Measurements from ENCODE around the gene CLMP.

DNA sequence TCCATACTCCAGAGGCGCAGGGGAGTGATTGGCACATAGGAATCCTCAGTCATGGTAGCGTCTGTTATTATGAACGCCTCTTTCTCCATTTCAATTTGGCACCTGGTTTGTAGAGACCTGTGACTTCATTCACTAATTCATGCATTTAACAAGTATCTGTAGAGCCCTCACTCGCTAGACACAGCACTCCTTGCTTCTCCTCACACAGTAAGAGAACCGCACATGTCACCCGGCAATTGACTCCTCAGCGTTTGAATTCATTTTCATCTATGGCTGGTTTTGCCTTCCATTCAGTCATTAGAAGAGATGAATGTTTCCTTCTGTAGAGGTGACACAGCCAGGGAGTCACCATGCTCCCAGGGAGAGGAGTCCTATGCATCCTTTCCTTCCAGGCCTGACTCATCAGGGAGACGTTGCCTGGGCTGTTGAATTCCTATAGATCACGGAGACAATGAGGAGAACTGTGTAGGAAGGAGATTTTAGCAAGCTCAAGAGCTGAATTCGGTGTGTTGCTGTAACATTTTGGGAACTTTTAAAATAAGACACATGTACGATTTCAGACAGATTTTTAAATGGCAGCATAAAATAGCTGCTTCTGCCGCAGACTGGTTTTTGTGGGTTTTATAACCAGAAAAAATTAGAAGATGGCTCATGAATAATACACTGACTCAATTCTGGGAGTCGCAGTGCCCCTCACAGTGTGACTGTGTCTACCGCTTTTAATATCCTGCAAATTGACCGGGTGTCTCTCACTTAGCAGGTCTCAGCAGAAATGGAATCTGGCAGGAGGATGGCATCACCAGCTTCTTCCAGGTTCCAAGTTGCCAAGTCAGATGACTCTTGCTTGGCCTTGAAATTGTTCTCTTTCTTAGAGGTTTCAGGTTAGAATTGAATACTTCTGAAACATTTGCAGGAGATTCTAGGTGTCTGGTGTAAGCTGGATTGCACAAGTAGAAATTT is 44.4 kb upstream of the CLMP start:
- no peak for TF ChIP-seq POLR2A (IDR thresholded peaks at IDR 0.05; ENCODE audit: low read length)
- no peak for TF ChIP-seq GATA1 (IDR thresholded peaks at IDR 0.05; ENCODE audit: low read depth, low read length)
